RWPE1 (cell line): ENCODE results near the gene VMP1.

ENCODE experiments used
- CTCF ChIA-PET: fragments of 350-600 bp; sonication (Branson Sonifier 250); formaldehyde crosslinking; extraction: SDS; loops from one replicate; lab custom pipeline; 2021; lab: Yijun Ruan, JAX
- POLR2A ChIA-PET: fragments of 400-600 bp; formaldehyde crosslinking; extraction: SDS; loops from one replicate; lab custom pipeline; 2020; ENCODE audit warnings: antibody characterized with exemption; ENCODE audit not compliant: low non-redundant PET; lab: Yijun Ruan, JAX
- DNase-seq: peaks from one replicate; pipeline ENCODE4 v3.0.0; 2012; ENCODE audit warnings: low spot score
- H3K27ac ChIP-seq: fragments of 450-650 bp; 2 replicates; pipeline ENCODE4 v1.5.1; 2017
- CTCF ChIP-seq: fragments of 450-650 bp; conservative IDR thresholded peaks from 2 replicates; pipeline ENCODE4 v1.5.1; 2017; ENCODE audit warnings: low read depth, mild to moderate bottlenecking

Gene VMP1

GRCh38 chr17:59725691-59726090 is 18.2 kb downstream of the VMP1 start:
- no peak for DNase-seq
- H3K27ac ChIP-seq = no peak overlapping the region
- ChIA-PET CTCF (interaction anchor here (0.6 kb wide), 2 partner anchors 62 to 173 kb away, joined by 3 to 4 read pairs; no protein-coding TSS in a partner anchor), POLR2A (no interaction called here)
- no peak for TF ChIP-seq CTCF

- no peak for DNase-seq
- POLR2A ChIA-PET = no interaction called here
- CTCF ChIA-PET = no interaction called here
- TF ChIP-seq CTCF = no peak
- no peak overlapping the region for H3K27ac ChIP-seq
These were observed 20.5 kb downstream of the VMP1 start for GRCh38 chr17:59727817-59728533.

- ChIA-PET POLR2A (no interaction called here), CTCF (no interaction called here)
- TF ChIP-seq CTCF = no peak
- DNase-seq = no peak
- no peak overlapping the region for H3K27ac ChIP-seq
These were observed 22.9 kb downstream of the VMP1 start for GRCh38 chr17:59730268-59730834.

DNA sequence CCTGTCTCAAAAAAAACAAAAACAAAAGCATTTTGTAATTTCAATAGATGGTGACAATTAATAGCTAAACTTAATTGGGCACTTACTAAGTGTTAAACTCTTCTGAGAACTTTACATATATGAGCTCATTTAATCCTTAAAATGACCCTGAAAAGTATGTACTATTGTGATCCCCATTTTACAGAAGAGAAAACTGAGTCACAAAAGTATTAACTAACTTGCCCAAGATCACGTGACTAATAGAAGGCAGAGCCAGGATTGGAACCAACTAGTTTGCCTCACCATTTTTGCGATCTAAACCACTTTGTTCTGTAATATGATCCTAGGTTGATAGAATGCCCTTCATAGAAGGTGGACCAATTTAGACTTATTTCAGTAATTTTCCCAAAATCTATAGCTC is 26.2 kb downstream of the VMP1 start:
- ChIA-PET POLR2A (no interaction called here), CTCF (interaction anchor here (0.6 to 0.9 kb wide), 3 partner anchors 9 to 126 kb away, joined by 3 read pairs; no protein-coding TSS in a partner anchor)
- TF ChIP-seq CTCF = no peak
- no peak overlapping the region for H3K27ac ChIP-seq
- DNase-seq = no peak

GRCh38 chr17:59734226-59734625 is 26.8 kb downstream of the VMP1 start:
- CTCF ChIA-PET = interaction anchor here (0.6 to 0.9 kb wide), 3 partner anchors 8 to 125 kb away, joined by 3 read pairs; no protein-coding TSS in a partner anchor
- TF ChIP-seq CTCF = no peak
- DNase-seq = no peak
- no peak overlapping the region for H3K27ac ChIP-seq
- POLR2A ChIA-PET = no interaction called here

DNA sequence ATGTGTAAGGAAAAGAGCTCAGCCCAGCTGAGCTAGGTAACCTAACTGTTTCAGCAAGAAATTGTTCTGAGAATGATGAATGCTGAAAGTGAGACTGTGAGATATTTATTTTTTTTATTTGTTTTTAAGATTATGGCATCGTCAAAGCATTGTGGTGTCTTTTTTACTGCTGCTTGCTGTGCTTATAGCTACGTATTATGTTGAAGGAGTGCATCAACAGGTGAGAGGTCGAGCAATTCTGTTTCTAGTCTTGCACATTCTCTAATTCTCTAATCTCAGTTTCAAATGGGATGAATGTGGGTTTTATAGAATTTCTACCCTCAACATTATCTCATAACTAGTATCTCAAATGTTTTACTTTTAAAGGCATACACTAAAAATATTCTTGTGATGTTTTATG is 29.9 kb downstream of the VMP1 start:
- CTCF ChIA-PET = no interaction called here
- TF ChIP-seq CTCF = no peak
- H3K27ac ChIP-seq = no peak overlapping the region
- POLR2A ChIA-PET = no interaction called here
- no peak for DNase-seq
